Astrocyte (in vitro differentiated cells and primary cell): ENCODE measurements around the gene C1orf50. TPM values are rescaled to one million over a fixed set of nuclear protein-coding genes. Genes with fewer than 3 reads are reported as not detected.

Source experiments
- DNase-seq: peaks from one replicate; pipeline ENCODE4 v3.0.0-alpha.2; 2010; ENCODE audit warnings: low read depth
- FAIRE-seq: peaks from 2 replicates; lab custom pipeline; 2011; peaks lifted over from hg19 to GRCh38; lab: Jason Lieb, UNC
- H2AFZ ChIP-seq: 2 replicates; pipeline ENCODE4 v1.6.0; 2012; ENCODE audit warnings: low read depth, low read length, inconsistent platforms
- H3K27ac ChIP-seq: 2 replicates; pipeline ENCODE4 v1.5.1; 2011; ENCODE audit warnings: low read depth, low read length, inconsistent platforms
- H3K27me3 ChIP-seq: 2 replicates; pipeline ENCODE4 v1.6.0; 2011; ENCODE audit warnings: low read length, inconsistent platforms; ENCODE audit not compliant: insufficient read depth
- H3K36me3 ChIP-seq: 2 replicates; pipeline ENCODE4 v1.5.1; 2011; ENCODE audit warnings: low read length, inconsistent platforms; ENCODE audit not compliant: insufficient read depth
- H3K4me1 ChIP-seq: 2 replicates; pipeline ENCODE4 v1.5.1; 2011; ENCODE audit warnings: low read length, inconsistent platforms; ENCODE audit not compliant: insufficient read depth
- H3K4me2 ChIP-seq: 2 replicates; pipeline ENCODE4 v1.6.0; 2012; ENCODE audit warnings: low read length, inconsistent platforms
- H3K4me3 ChIP-seq: 2 replicates; pipeline ENCODE4 v1.5.1; 2011; ENCODE audit warnings: low read depth, mild to moderate bottlenecking, low read length, inconsistent platforms; ENCODE audit not compliant: insufficient read depth
- H3K79me2 ChIP-seq: 2 replicates; pipeline ENCODE4 v1.6.0; 2012; ENCODE audit warnings: mild to moderate bottlenecking, low read length, inconsistent platforms; ENCODE audit not compliant: insufficient read depth
- H3K9ac ChIP-seq: 2 replicates; pipeline ENCODE4 v1.6.0; 2012; ENCODE audit warnings: mild to moderate bottlenecking, low read length, inconsistent platforms
- H3K9me3 ChIP-seq: 2 replicates; pipeline ENCODE4 v1.5.1; 2012; ENCODE audit warnings: low read depth, mild to moderate bottlenecking, low read length, inconsistent platforms; ENCODE audit not compliant: insufficient read depth
- H4K20me1 ChIP-seq: 2 replicates; pipeline ENCODE4 v1.6.0; 2012; ENCODE audit warnings: low read length, inconsistent platforms; ENCODE audit not compliant: insufficient read depth
- H3K27ac Mint-ChIP-seq: one replicate; pipeline ENCODE4 v1.8.0; 2021; ENCODE audit warnings: mild to moderate bottlenecking, mixed read lengths; ENCODE audit not compliant: unreplicated experiment
- H3K27me3 Mint-ChIP-seq: one replicate; pipeline ENCODE4 v1.8.0; 2021; ENCODE audit warnings: low read depth, mixed read lengths; ENCODE audit not compliant: unreplicated experiment
- H3K36me3 Mint-ChIP-seq: one replicate; pipeline ENCODE4 v1.8.0; 2021; ENCODE audit warnings: low read depth, mixed read lengths; ENCODE audit not compliant: unreplicated experiment
- H3K4me1 Mint-ChIP-seq: one replicate; pipeline ENCODE4 v1.8.0; 2021; ENCODE audit warnings: low read depth, mixed read lengths; ENCODE audit not compliant: unreplicated experiment
- H3K4me3 Mint-ChIP-seq: one replicate; pipeline ENCODE4 v1.8.0; 2021; ENCODE audit warnings: mild to moderate bottlenecking, moderate library complexity, mixed read lengths; ENCODE audit not compliant: unreplicated experiment
- H3K9me3 Mint-ChIP-seq: one replicate; pipeline ENCODE4 v1.8.0; 2021; ENCODE audit warnings: mild to moderate bottlenecking, mixed read lengths; ENCODE audit not compliant: unreplicated experiment
- EZH2 ChIP-seq: IDR thresholded peaks from 2 replicates; pipeline ENCODE4 v1.6.1; 2012; ENCODE audit warnings: mild to moderate bottlenecking, low read length, inconsistent platforms; ENCODE audit not compliant: insufficient read depth
- total RNA-seq: library from RNA; stranded (reverse); gene quantifications from 2 replicates; pipeline ENCODE4 v1.2.1, GENCODE V29; 2021
- TF ChIP-seq, protein P1 (sequence below): IDR thresholded peaks from 2 replicates; pipeline ENCODE4 v1.5.1; 2011; ENCODE audit warnings: low read depth, mild to moderate bottlenecking, inconsistent platforms, low read length, moderate library complexity; ENCODE audit not compliant: insufficient read depth

Gene C1orf50
- total RNA-seq, 1 donor from 2014 or later: 9.5 TPM

DNA sequence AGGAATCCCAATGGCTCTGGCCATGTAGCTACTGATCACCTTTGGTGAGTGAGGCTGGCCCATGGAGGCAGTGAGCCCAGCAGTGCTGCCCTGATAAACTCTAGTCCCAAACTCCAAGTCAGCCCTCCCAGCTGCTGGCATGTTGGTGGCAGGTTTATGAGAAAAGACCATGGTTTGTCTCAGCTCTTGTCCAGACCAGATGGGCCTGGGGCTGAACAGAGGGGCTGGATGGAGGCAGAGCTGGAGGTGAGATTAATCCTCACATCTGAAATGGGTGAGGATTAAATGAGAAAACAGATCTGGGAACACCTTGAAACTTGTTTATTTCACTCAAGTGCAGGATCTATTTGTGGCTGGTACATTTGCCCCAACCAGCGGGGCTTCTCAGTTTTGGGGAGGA lies 21.0 kb downstream of the C1orf50 start:
- Histone ChIP-seq H3K4me1 (peaks cover 9% of the 10 kb centered on the region), H3K27ac (no peak overlapping the region), H3K9me3 (no peaks in the 10 kb centered on the region), H3K9ac (no peak overlapping the region), H3K4me2 (no peak overlapping the region), H3K4me3 (no peak overlapping the region), H4K20me1 (peaks cover 4% of the 10 kb centered on the region), H3K79me2 (no peaks in the 10 kb centered on the region), H3K36me3 (no peaks in the 10 kb centered on the region), H3K27me3 (no peaks in the 10 kb centered on the region), H2AFZ (no peak overlapping the region)
- FAIRE-seq (no peak), DNase-seq (no peak)
- no peak overlapping the region for H3K27ac Mint-ChIP-seq
- H3K27me3 Mint-ChIP-seq: peaks cover 3% of the 10 kb centered on the region
- H3K36me3 Mint-ChIP-seq: peaks cover 14% of the 10 kb centered on the region
- TF ChIP-seq EZH2: no peak
- TF ChIP-seq, protein P1, sequence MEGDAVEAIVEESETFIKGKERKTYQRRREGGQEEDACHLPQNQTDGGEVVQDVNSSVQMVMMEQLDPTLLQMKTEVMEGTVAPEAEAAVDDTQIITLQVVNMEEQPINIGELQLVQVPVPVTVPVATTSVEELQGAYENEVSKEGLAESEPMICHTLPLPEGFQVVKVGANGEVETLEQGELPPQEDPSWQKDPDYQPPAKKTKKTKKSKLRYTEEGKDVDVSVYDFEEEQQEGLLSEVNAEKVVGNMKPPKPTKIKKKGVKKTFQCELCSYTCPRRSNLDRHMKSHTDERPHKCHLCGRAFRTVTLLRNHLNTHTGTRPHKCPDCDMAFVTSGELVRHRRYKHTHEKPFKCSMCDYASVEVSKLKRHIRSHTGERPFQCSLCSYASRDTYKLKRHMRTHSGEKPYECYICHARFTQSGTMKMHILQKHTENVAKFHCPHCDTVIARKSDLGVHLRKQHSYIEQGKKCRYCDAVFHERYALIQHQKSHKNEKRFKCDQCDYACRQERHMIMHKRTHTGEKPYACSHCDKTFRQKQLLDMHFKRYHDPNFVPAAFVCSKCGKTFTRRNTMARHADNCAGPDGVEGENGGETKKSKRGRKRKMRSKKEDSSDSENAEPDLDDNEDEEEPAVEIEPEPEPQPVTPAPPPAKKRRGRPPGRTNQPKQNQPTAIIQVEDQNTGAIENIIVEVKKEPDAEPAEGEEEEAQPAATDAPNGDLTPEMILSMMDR: no peak
- H3K9me3 Mint-ChIP-seq: peaks cover 4% of the 10 kb centered on the region
- no peak overlapping the region for H3K4me3 Mint-ChIP-seq
- H3K4me1 Mint-ChIP-seq: no peaks in the 10 kb centered on the region

DNA sequence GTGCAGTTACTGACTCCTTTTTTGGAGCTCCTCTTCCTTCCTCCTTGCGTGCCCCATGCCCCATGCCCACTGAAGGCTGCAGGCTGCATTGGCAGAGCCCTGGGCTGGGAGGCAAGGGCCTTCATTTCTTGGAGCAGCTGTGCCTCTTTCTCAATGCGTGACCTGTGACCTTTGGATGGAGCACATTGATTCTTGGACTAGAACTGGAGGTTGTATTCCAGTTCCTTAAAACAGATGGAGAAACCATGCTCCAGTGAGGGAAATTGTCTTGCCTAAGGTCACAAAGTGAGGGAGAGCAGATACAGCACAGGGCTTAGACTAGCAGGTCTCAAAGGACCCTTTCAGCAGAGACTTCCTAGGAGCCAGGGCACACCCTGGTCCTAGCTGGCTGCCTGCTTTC lies 26.8 kb downstream of the C1orf50 start:
- no peak overlapping the region for H3K27ac ChIP-seq
- no peak overlapping the region for H3K4me3 ChIP-seq
- Mint-ChIP-seq H3K27ac (no peak overlapping the region), H3K4me3 (no peak overlapping the region), H3K9me3 (no peaks in the 10 kb centered on the region), H3K36me3 (no peaks in the 10 kb centered on the region), H3K4me1 (no peaks in the 10 kb centered on the region), H3K27me3 (peaks cover 16% of the 10 kb centered on the region)
- no peaks in the 10 kb centered on the region for H3K36me3 ChIP-seq
- no peak overlapping the region for H3K9ac ChIP-seq
- H4K20me1 ChIP-seq: no peaks in the 10 kb centered on the region
- H2AFZ ChIP-seq: no peak overlapping the region
- no peaks in the 10 kb centered on the region for H3K4me1 ChIP-seq
- DNase-seq: no peak
- H3K79me2 ChIP-seq: no peaks in the 10 kb centered on the region
- no peaks in the 10 kb centered on the region for H3K27me3 ChIP-seq
- TF ChIP-seq, protein P1: no peak
- no peak for TF ChIP-seq EZH2
- no peak for FAIRE-seq
- H3K4me2 ChIP-seq: no peak overlapping the region
- no peaks in the 10 kb centered on the region for H3K9me3 ChIP-seq

DNA sequence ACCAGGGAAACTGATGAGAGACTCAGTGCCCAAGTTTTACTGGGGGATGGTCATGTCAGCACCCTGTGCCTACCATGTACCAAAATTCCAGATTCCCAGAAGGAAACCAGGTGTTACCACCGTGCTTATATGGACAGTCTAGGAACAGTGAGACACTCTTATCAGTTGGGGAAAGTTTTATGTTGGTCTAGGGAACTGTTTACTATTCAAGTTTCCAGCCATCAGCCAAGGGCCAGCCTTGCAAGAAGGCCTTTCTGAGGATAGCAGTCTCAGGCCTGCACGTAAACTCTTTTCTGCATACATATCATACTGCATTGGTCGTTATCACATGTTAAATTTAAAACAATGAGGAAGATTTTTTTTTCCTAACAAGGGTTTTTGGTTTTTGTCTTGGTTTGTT lies 30.4 kb downstream of the C1orf50 start:
- no peak for FAIRE-seq
- Mint-ChIP-seq H3K4me1 (no peaks in the 10 kb centered on the region), H3K27ac (no peak overlapping the region), H3K9me3 (no peaks in the 10 kb centered on the region), H3K36me3 (no peaks in the 10 kb centered on the region), H3K27me3 (peaks cover 16% of the 10 kb centered on the region), H3K4me3 (no peak overlapping the region)
- H3K79me2 ChIP-seq: no peaks in the 10 kb centered on the region
- TF ChIP-seq, protein P1: no peak
- no peak for TF ChIP-seq EZH2
- no peaks in the 10 kb centered on the region for H4K20me1 ChIP-seq
- no peak overlapping the region for H2AFZ ChIP-seq
- H3K9ac ChIP-seq: no peak overlapping the region
- DNase-seq: no peak
- no peak overlapping the region for H3K4me3 ChIP-seq
- H3K27me3 ChIP-seq: no peaks in the 10 kb centered on the region
- no peaks in the 10 kb centered on the region for H3K4me1 ChIP-seq
- H3K36me3 ChIP-seq: no peaks in the 10 kb centered on the region
- no peaks in the 10 kb centered on the region for H3K9me3 ChIP-seq
- H3K4me2 ChIP-seq: no peak overlapping the region
- H3K27ac ChIP-seq: no peak overlapping the region
